SU-DHL-6 (cell line): ENCODE results near the gene RGS17.

Source experiments
- H2AFZ ChIP-seq: fragments of 200-600 bp; sonication (generic); 2 replicates; pipeline ENCODE4 v1.6.1; 2014; ENCODE audit warnings: low read depth, mild to moderate bottlenecking, moderate library complexity, mixed read lengths, antibody characterized with exemption, low read length; ENCODE audit not compliant: severe bottlenecking
- H3F3A ChIP-seq: fragments of 200-600 bp; shearing (Covaris generic); 2 replicates; pipeline ENCODE4 v1.6.0; 2016; ENCODE audit warnings: antibody characterized with exemption, mild to moderate bottlenecking; ENCODE audit not compliant: insufficient read depth
- H3K27ac ChIP-seq: fragments of 200-600 bp; sonication (generic); 2 replicates; pipeline ENCODE4 v1.5.1; 2016; ENCODE audit warnings: low read depth, mild to moderate bottlenecking, low read length, moderate library complexity, mixed read lengths
- H3K27me3 ChIP-seq: fragments of 200-600 bp; sonication (generic), shearing (Covaris generic); 2 replicates; pipeline ENCODE4 v1.6.0; 2014; ENCODE audit warnings: mild to moderate bottlenecking, low read length
- H3K36me3 ChIP-seq: fragments of 200-600 bp; sonication (generic); 2 replicates; pipeline ENCODE4 v1.6.1; 2014; ENCODE audit warnings: mild to moderate bottlenecking, low read length, mixed read lengths
- H3K4me2 ChIP-seq: fragments of 300-600, 200-600 bp; shearing (Covaris generic), sonication (generic); 2 replicates; pipeline ENCODE4 v1.6.0; 2014; ENCODE audit warnings: low read length, low read depth, mild to moderate bottlenecking; ENCODE audit not compliant: poor library complexity, severe bottlenecking
- H3K4me3 ChIP-seq: fragments of 200-600 bp; sonication (generic); 2 replicates; pipeline ENCODE4 v1.5.1; 2014; ENCODE audit warnings: antibody characterized with exemption, low read length, mild to moderate bottlenecking, mixed read lengths; ENCODE audit not compliant: insufficient read depth, poor library complexity, severe bottlenecking
- H3K79me2 ChIP-seq: fragments of 200-600 bp; sonication (generic); 2 replicates; pipeline ENCODE4 v1.6.1; 2014; ENCODE audit warnings: mild to moderate bottlenecking, low read length, moderate library complexity; ENCODE audit not compliant: insufficient read depth
- H3K9ac ChIP-seq: fragments of 200-600 bp; sonication (generic); 2 replicates; pipeline ENCODE4 v1.7.0; 2014; ENCODE audit warnings: mild to moderate bottlenecking, low read length
- H3K9me2 ChIP-seq: fragments of 200-600 bp; sonication (generic); replicated peaks from 2 replicates; pipeline ENCODE4 v1.6.1; 2014; ENCODE audit warnings: low read length; ENCODE audit not compliant: insufficient read depth
- H3K9me3 ChIP-seq: fragments of 200-600 bp; sonication (generic); 2 replicates; pipeline ENCODE4 v1.6.1; 2014; ENCODE audit warnings: low read length, mixed read lengths; ENCODE audit not compliant: insufficient read depth
- H4K20me1 ChIP-seq: fragments of 200-600 bp; sonication (generic); 2 replicates; pipeline ENCODE4 v1.6.1; 2014; ENCODE audit warnings: low read depth, mild to moderate bottlenecking, antibody characterized with exemption, low read length, moderate library complexity, mixed read lengths
- EZH2phosphoT487 ChIP-seq: fragments of 200-600 bp; sonication (generic), shearing (Covaris generic); conservative IDR thresholded peaks from 2 replicates; pipeline ENCODE4 v1.6.1; 2018; ENCODE audit warnings: mild to moderate bottlenecking, antibody characterized with exemption, low read length, moderate library complexity, mixed read lengths
- TF ChIP-seq, protein P1 (sequence below): fragments of 200-600 bp; sonication (generic); IDR thresholded peaks from one replicate; pipeline ENCODE4 v1.5.1; 2017; ENCODE audit warnings: antibody characterized with exemption, mild to moderate bottlenecking, low read length, moderate library complexity; ENCODE audit not compliant: insufficient read depth, poor library complexity, severe bottlenecking

Gene RGS17

DNA sequence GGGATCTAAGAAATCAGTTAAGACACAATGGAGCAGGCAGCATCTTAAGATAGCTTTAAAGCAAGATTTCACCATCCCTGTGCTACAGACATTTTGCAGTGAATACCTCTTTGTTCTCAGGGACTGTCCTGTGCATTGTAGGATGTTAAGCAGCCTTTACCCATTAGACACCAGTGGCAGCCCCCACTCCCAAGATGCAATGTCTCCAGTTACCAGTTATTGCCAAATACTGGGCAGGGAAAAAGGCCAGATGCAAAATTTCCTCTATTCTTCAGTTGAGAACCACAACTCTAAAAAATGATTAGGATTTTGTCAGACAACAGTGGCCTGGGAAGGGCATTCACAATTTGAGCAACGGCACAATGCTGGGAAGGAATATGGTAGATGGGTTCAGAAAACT lies 154.3 kb downstream of the RGS17 start:
- Histone ChIP-seq H3K4me3 (no peak overlapping the region), H4K20me1 (peaks cover 96% of the 10 kb centered on the region), H3K9me3 (no peaks in the 10 kb centered on the region), H3K27me3 (no peaks in the 10 kb centered on the region), H3K4me2 (peak overlapping the region; percentile 10), H3K79me2 (peaks cover 97% of the 10 kb centered on the region), H3F3A (peaks cover 75% of the 10 kb centered on the region), H3K27ac (no peak overlapping the region), H3K9me2 (no peaks in the 10 kb centered on the region), H2AFZ (no peak overlapping the region), H3K9ac (no peak overlapping the region), H3K36me3 (peaks cover 95% of the 10 kb centered on the region)
- no peak for TF ChIP-seq EZH2phosphoT487
- TF ChIP-seq, protein P1, sequence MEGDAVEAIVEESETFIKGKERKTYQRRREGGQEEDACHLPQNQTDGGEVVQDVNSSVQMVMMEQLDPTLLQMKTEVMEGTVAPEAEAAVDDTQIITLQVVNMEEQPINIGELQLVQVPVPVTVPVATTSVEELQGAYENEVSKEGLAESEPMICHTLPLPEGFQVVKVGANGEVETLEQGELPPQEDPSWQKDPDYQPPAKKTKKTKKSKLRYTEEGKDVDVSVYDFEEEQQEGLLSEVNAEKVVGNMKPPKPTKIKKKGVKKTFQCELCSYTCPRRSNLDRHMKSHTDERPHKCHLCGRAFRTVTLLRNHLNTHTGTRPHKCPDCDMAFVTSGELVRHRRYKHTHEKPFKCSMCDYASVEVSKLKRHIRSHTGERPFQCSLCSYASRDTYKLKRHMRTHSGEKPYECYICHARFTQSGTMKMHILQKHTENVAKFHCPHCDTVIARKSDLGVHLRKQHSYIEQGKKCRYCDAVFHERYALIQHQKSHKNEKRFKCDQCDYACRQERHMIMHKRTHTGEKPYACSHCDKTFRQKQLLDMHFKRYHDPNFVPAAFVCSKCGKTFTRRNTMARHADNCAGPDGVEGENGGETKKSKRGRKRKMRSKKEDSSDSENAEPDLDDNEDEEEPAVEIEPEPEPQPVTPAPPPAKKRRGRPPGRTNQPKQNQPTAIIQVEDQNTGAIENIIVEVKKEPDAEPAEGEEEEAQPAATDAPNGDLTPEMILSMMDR: no peak

DNA sequence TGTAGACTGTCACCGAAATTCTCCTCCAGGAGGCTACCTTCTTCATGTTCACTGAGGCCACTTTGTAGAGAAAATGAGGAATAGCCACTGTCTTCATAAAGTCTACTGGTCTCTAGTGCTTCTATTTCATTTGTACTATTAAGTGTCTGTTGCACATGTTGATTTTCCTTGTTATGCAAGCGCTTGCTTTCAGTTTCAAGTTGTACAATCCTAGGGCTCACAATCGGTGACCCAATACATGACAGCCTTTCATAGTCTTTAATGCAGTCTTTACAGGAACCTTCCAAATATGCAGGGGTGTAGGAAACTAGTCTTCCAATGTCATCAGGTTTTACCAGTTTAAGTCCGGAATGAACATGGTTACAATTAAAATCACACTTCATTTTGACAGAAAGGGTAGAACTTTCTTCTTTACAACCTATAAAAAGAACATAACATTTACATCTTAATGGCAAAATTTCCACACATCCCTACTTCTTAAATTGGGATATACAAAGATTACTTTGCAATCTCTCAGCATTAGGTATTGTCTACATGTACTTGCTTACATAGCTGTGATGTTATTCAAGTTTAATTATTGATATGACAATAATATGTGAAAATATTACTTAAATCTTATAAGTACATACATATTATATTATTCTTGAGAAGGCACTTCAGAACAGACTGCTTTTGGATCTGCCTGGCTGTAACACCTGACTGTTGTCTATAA lies 155.7 kb downstream of the RGS17 start:
- no peak overlapping the region for H3K4me2 ChIP-seq
- H3F3A ChIP-seq: peaks cover 89% of the 10 kb centered on the region
- H3K27ac ChIP-seq: no peak overlapping the region

GRCh38 chr6:152973916-152974315 lies 157.2 kb downstream of the RGS17 start:
- Histone ChIP-seq H3K27me3 (no peaks in the 10 kb centered on the region), H3K9ac (no peak overlapping the region), H3K9me3 (no peaks in the 10 kb centered on the region), H3K27ac (no peak overlapping the region), H3K4me2 (peak overlapping the region; percentile 13), H3K9me2 (no peaks in the 10 kb centered on the region), H3K36me3 (peaks cover 93% of the 10 kb centered on the region), H4K20me1 (peaks cover 85% of the 10 kb centered on the region), H3K4me3 (no peak overlapping the region), H3K79me2 (peaks cover 69% of the 10 kb centered on the region), H2AFZ (no peak overlapping the region), H3F3A (peaks cover 91% of the 10 kb centered on the region)
- no peak for TF ChIP-seq EZH2phosphoT487
- TF ChIP-seq, protein P1: no peak

More for the DNA sequence above, 155.7 kb downstream of the RGS17 start:
- Histone ChIP-seq H3K79me2 (peaks cover 84% of the 10 kb centered on the region), H3K9me2 (no peaks in the 10 kb centered on the region), H4K20me1 (peaks cover 97% of the 10 kb centered on the region), H3K9ac (no peak overlapping the region), H3K36me3 (peaks cover 98% of the 10 kb centered on the region), H3K27me3 (no peaks in the 10 kb centered on the region), H3K4me3 (no peak overlapping the region), H3K9me3 (no peaks in the 10 kb centered on the region), H2AFZ (no peak overlapping the region)
- TF ChIP-seq, protein P1: no peak
- no peak for TF ChIP-seq EZH2phosphoT487
